GM23248 (cell line): ENCODE results near the gene EHBP1L1. TPM values are rescaled to one million over a fixed set of nuclear protein-coding genes. Genes with fewer than 3 reads are reported as not detected.

Experiments used
- DNase-seq: peaks from one replicate; pipeline ENCODE4 v3.0.0-alpha.2; 2015
- H2AFZ ChIP-seq: fragments of 200-600 bp; sonication (generic); 2 replicates; pipeline ENCODE4 v1.6.1; 2016; ENCODE audit warnings: antibody characterized with exemption
- H3F3A ChIP-seq: fragments of 200-600 bp; sonication (generic); 2 replicates; pipeline ENCODE4 v1.6.1; 2016; ENCODE audit warnings: mild to moderate bottlenecking, antibody characterized with exemption, mixed run types; ENCODE audit not compliant: insufficient read depth
- H3K27ac ChIP-seq: fragments of 200-600 bp; sonication (generic); 2 replicates; pipeline ENCODE4 v1.5.1; 2016; ENCODE audit warnings: mild to moderate bottlenecking
- H3K27me3 ChIP-seq: fragments of 200-600 bp; sonication (generic); replicated peaks from 2 replicates; pipeline ENCODE4 v1.6.1; 2016; ENCODE audit warnings: mild to moderate bottlenecking; ENCODE audit not compliant: insufficient read depth
- H3K36me3 ChIP-seq: fragments of 200-600 bp; sonication (generic); 2 replicates; pipeline ENCODE4 v1.6.1; 2016; ENCODE audit warnings: low read depth, mild to moderate bottlenecking
- H3K4me1 ChIP-seq: fragments of 200-600 bp; sonication (generic); 2 replicates; pipeline ENCODE4 v1.6.1; 2016; ENCODE audit warnings: mild to moderate bottlenecking; ENCODE audit not compliant: insufficient read depth
- H3K4me2 ChIP-seq: fragments of 200-600 bp; sonication (generic); one replicate; pipeline ENCODE4 v1.6.1; 2016; ENCODE audit warnings: mild to moderate bottlenecking; ENCODE audit not compliant: unreplicated experiment
- H3K4me3 ChIP-seq: fragments of 200-600 bp; sonication (generic); 2 replicates; pipeline ENCODE4 v1.5.1; 2016; ENCODE audit warnings: mild to moderate bottlenecking
- H3K79me2 ChIP-seq: fragments of 200-600 bp; sonication (generic); 2 replicates; pipeline ENCODE4 v1.6.1; 2016; ENCODE audit warnings: mild to moderate bottlenecking; ENCODE audit not compliant: insufficient read depth
- H3K9ac ChIP-seq: fragments of 200-600 bp; sonication (generic); 2 replicates; pipeline ENCODE4 v1.6.1; 2016; ENCODE audit warnings: mild to moderate bottlenecking
- H3K9me2 ChIP-seq: fragments of 200-600 bp; sonication (generic); 2 replicates; pipeline ENCODE4 v1.6.1; 2016; ENCODE audit warnings: mixed run types, mild to moderate bottlenecking, moderate library complexity; ENCODE audit not compliant: insufficient read depth
- H3K9me3 ChIP-seq: fragments of 200-600 bp; sonication (generic); one replicate; pipeline ENCODE4 v1.6.1; 2017; ENCODE audit warnings: low read depth
- H4K20me1 ChIP-seq: fragments of 200-600 bp; sonication (generic); 2 replicates; pipeline ENCODE4 v1.6.0; 2016; ENCODE audit not compliant: insufficient read depth
- EZH2 ChIP-seq: fragments of 200-600 bp; sonication (generic); IDR thresholded peaks from 2 replicates; pipeline ENCODE4 v1.6.1; 2018; ENCODE audit warnings: antibody characterized with exemption, mild to moderate bottlenecking; ENCODE audit not compliant: insufficient read depth, poor library complexity, severe bottlenecking
- EZH2phosphoT487 ChIP-seq: fragments of 200-600 bp; sonication (generic); IDR thresholded peaks from 2 replicates; pipeline ENCODE4 v1.6.1; 2018; ENCODE audit warnings: antibody characterized with exemption, moderate library complexity, mild to moderate bottlenecking, low read depth; ENCODE audit not compliant: insufficient read depth
- WGBS, 2 experiments: methylation state at CpG; one replicate each; pipeline ENCODE4 v1.1.6; 2015 to 2017; ENCODE audit warnings: low lambda C conversion rate in 2 of 2, low coverage in 1 of 2; ENCODE audit errors: missing lambda C conversion rate in 2 of 2; 5-methylcytosine and 5-hydroxymethylcytosine counted together
- in situ Hi-C: fragments of 300-500 bp; cut with MboI; formaldehyde crosslinking; loops from 2 replicates; pipeline ENCODE4 v1.15.0; 2020
- polyA plus RNA-seq: library from polyadenylated mRNA; unstranded; fragments of >200 nt; fragmentation: Nextera tagmentation; extraction: Ambion mirVana; gene quantifications from 2 replicates; pipeline ENCODE4 v1.2.1, GENCODE V29; 2016
- total RNA-seq: library from RNA; depleted of rRNA; stranded (reverse); fragments of >200 nt; shearing (Covaris generic); gene quantifications from 2 replicates; pipeline ENCODE4 v1.2.3, GENCODE V29; 2014

EHBP1L1 gene
- total and polyA plus RNA-seq, 2 experiments from 2014 or later, result 11.5 to 85.5 TPM

DNA sequence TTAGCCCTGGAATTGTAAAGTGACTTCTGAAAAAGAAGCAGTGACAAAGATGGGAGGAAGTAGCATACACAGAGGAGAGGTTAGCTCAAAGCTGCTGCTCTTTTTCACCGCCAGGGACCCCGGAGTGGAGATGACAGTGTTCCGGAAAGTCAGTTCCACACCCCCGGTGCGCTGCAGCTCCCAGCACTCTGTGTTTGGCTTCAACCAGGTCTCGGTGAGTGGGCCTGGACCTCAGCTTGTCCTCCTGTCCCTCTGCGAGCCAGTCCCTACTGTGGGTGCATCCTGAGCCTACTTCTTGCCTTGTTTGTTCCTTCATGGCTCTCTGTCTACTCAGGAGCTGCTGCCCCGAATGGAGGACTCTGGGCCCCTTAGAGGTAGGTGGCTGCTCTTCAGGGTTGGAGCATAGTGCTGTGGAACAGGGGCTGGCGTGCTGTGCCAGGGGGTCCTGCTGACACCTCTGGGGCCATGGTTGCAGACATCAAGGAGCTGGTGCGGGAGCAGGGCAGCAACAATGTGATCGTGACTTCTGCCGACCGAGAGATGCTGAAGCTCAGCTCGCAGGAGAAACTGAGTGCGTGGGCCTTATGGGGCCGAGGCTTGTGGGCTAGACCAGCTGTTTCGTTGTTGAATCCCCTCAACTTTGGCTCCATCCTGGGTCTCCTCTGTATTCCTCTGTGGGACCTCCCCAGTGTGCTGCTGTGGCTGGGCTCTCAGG lies 41.4 kb downstream of the EHBP1L1 start:
- in situ Hi-C loops, result no loop called here
- no peak for DNase-seq
- no peaks in the 10 kb centered on the region for H4K20me1 ChIP-seq
- TF ChIP-seq EZH2phosphoT487 (no peak), EZH2 (no peak)
- H3K9ac ChIP-seq, result peak overlapping the region; percentile 89
- H3K79me2 ChIP-seq, result peaks cover 70% of the 10 kb centered on the region
- H3K4me1 ChIP-seq, result peaks cover 13% of the 10 kb centered on the region
- peak overlapping the region; percentile 80 for H3K4me3 ChIP-seq
- H3K9me3 ChIP-seq, result no peaks in the 10 kb centered on the region
- no peaks in the 10 kb centered on the region for H3K9me2 ChIP-seq
- no peak overlapping the region for H3K27ac ChIP-seq
- no peaks in the 10 kb centered on the region for H3K27me3 ChIP-seq
- no peaks in the 10 kb centered on the region for H3F3A ChIP-seq
- H3K4me2 ChIP-seq, result peak overlapping the region; percentile 94
- H2AFZ ChIP-seq, result no peak overlapping the region
- no peaks in the 10 kb centered on the region; the same call in 1 of the 2 replicates for H3K36me3 ChIP-seq
- 81 to 86% methylated on average over 17 of the region's 17 CpGs for WGBS, 2 experiments

DNA sequence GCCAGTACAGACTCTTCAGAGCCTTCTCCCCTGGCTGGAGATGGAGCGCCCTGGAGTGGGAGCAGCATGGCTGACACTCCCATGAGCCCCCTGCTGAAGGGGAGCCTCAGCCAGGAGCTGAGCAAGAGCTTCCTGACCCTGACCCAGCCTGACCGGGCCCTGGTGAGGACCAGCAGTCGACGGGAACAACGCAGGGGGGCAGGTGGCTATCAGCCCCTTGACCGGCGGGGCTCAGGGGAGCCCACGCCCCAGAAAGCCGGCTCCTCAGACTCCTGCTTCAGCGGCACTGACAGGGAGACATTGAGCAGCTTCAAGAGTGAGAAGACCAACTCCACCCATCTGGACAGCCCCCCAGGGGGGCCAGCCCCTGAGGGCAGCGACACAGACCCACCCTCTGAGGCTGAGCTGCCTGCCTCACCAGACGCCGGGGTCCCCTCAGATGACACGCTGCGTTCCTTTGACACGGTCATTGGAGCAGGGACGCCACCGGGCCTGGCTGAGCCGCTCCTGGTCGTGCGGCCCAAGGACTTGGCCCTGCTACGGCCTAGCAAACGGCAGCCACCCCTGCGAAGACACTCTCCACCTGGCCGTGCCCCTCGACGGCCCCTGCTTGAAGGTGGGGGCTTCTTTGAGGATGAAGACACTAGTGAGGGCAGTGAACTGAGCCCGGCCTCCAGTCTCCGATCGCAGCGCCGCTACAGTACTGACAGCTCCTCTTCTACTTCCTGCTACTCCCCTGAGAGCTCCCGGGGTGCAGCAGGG lies 42.3 kb downstream of the EHBP1L1 start:
- Histone ChIP-seq H3F3A (no peaks in the 10 kb centered on the region), H2AFZ (no peak overlapping the region), H3K9me2 (no peaks in the 10 kb centered on the region), H3K27ac (no peak overlapping the region), H3K27me3 (no peaks in the 10 kb centered on the region), H3K79me2 (peaks cover 61% of the 10 kb centered on the region), H3K36me3 (no peaks in the 10 kb centered on the region; the same call in 1 of the 2 replicates), H3K4me3 (no peak overlapping the region), H4K20me1 (no peaks in the 10 kb centered on the region), H3K4me2 (no peak overlapping the region), H3K9me3 (no peaks in the 10 kb centered on the region), H3K4me1 (peaks cover 8% of the 10 kb centered on the region; the same call in 1 of the 2 replicates), H3K9ac (no peak overlapping the region)
- 89% methylated on average over 24 to 29 of the region's 33 CpGs for WGBS, 2 experiments
- in situ Hi-C loops, result no loop called here
- no peak for DNase-seq
- TF ChIP-seq EZH2, result no peak
- TF ChIP-seq EZH2phosphoT487, result no peak

DNA sequence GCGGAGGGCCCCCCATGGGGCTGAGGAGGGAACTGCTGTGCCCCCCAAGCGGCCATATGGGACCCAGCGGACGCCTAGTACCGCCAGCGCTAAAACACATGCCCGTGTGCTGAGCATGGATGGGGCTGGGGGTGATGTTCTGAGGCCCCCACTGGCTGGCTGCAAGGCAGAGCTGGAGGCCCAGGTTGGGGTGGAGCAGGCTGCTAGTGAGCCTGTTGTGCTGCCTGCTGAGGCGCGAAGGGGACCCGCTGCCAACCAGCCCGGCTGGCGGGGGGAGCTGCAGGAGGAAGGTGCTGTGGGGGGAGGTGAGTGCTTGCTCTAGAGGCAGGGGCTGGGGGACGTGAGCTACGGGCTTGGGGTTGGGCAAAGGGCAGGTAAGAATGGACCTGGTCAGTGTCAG lies 42.9 kb downstream of the EHBP1L1 start:
- Histone ChIP-seq H3K9me2 (no peaks in the 10 kb centered on the region), H3K36me3 (no peaks in the 10 kb centered on the region; the same call in 1 of the 2 replicates), H3K4me2 (no peak overlapping the region), H3F3A (no peaks in the 10 kb centered on the region), H3K4me3 (no peak overlapping the region), H3K27ac (no peak overlapping the region), H3K27me3 (no peaks in the 10 kb centered on the region), H3K4me1 (peaks cover 8% of the 10 kb centered on the region; the same call in 1 of the 2 replicates), H3K79me2 (peaks cover 56% of the 10 kb centered on the region), H3K9ac (no peak overlapping the region), H3K9me3 (no peaks in the 10 kb centered on the region), H2AFZ (no peak overlapping the region), H4K20me1 (no peaks in the 10 kb centered on the region)
- TF ChIP-seq EZH2 (no peak), EZH2phosphoT487 (no peak)
- 84 to 90% methylated on average over 14 of the region's 14 CpGs for WGBS, 2 experiments
- in situ Hi-C loops, result no loop called here
- no peak for DNase-seq

DNA sequence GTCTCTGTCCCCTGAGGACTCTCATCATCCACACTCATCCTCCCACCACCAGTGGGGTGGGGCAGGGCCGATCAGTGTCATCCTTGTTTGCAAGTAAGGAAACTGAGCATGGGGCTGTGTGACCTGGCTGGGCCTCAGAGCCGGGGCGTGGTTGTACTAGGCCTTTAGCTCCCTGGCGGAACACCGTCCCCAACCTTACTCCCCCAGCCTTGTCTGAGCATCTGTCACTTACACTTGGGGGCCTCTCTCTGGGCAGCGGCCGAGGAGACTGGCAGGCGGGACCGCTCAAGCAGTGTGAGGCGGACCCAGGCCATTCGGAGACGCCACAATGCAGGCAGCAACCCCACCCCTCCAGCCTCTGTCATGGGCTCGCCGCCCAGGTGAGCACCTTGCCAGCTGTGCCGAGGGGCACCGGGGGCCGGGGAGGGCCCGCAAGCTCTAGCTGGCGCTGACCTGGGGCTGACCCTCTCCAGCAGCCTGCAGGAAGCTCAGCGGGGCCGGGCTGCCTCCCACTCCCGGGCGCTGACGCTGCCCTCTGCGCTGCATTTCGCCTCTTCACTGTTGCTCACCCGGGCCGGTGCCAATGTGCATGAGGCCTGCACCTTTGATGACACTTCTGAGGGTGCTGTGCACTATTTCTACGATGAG lies 43.6 kb downstream of the EHBP1L1 start:
- Histone ChIP-seq H2AFZ (no peak overlapping the region), H3K4me3 (no peak overlapping the region), H3K4me1 (peaks cover 8% of the 10 kb centered on the region; the same call in 1 of the 2 replicates), H3K27me3 (no peaks in the 10 kb centered on the region), H3K79me2 (peaks cover 50% of the 10 kb centered on the region), H3K36me3 (no peaks in the 10 kb centered on the region; the same call in 1 of the 2 replicates), H3K9ac (no peak overlapping the region), H4K20me1 (no peaks in the 10 kb centered on the region), H3F3A (no peaks in the 10 kb centered on the region), H3K27ac (no peak overlapping the region), H3K4me2 (no peak overlapping the region), H3K9me3 (no peaks in the 10 kb centered on the region), H3K9me2 (no peaks in the 10 kb centered on the region)
- DNase-seq, result no peak
- 96 to 99% methylated on average over 28 to 29 of the region's 29 CpGs for WGBS, 2 experiments
- TF ChIP-seq EZH2phosphoT487 (no peak), EZH2 (no peak)
- in situ Hi-C loops, result no loop called here
